PC-3 (cell line): ENCODE results near the gene SHTN1. TPM values are rescaled to one million over a fixed set of nuclear protein-coding genes. Genes with fewer than 3 reads are reported as not detected.

Experiments used
- ATAC-seq: fragments of 200-7000 bp; cut with Tn5 transposase; 2 replicates; pipeline ENCODE4 v1.9.1; 2020; ENCODE audit warnings: mild to moderate bottlenecking, moderate library complexity
- BruUV-seq: library from RNA; stranded (reverse); fragments of 400-500 nt; replicated peaks from 2 replicates; lab custom pipeline; 2021; lab: Mats Ljungman, UMichigan
- CTCF ChIA-PET: fragments of 300-600 bp; sonication (Branson Sonifier 250); formaldehyde crosslinking; loops from one replicate; lab custom pipeline; 2022; ENCODE audit warnings: antibody characterized with exemption; lab: Charles Lee
- POLR2A ChIA-PET: fragments of 300-600 bp; sonication (Branson Sonifier 250); formaldehyde crosslinking; loops from one replicate; lab custom pipeline; 2022; ENCODE audit warnings: antibody characterized with exemption; ENCODE audit not compliant: unreplicated experiment; lab: Charles Lee
- DNase-seq: peaks from one replicate; pipeline ENCODE4 v3.0.0-alpha.2; 2015
- H2AFZ ChIP-seq: fragments of 300-600 bp; sonication (generic); 2 replicates; pipeline ENCODE4 v1.6.0; 2016; ENCODE audit warnings: antibody characterized with exemption, low read length
- H3F3A ChIP-seq: fragments of 300-600 bp; sonication (generic); one replicate; pipeline ENCODE4 v1.6.0; 2017; ENCODE audit warnings: antibody characterized with exemption, low read length, control low read depth, mild to moderate bottlenecking; ENCODE audit not compliant: unreplicated experiment
- H3K27ac ChIP-seq: fragments of 300-600 bp; sonication (generic); 2 replicates; pipeline ENCODE4 v1.5.1; 2016; ENCODE audit warnings: mild to moderate bottlenecking, low read length
- H3K27me3 ChIP-seq: fragments of 300-600 bp; sonication (generic); 2 replicates; pipeline ENCODE4 v1.6.1; 2016; ENCODE audit warnings: low read length, mixed read lengths
- H3K36me3 ChIP-seq: fragments of 300-600 bp; sonication (generic); 2 replicates; pipeline ENCODE4 v1.6.1; 2016; ENCODE audit warnings: low read depth, mixed run types, low read length, mixed read lengths
- H3K4me1 ChIP-seq: fragments of 300-600 bp; sonication (generic); 2 replicates; pipeline ENCODE4 v1.5.1; 2016; ENCODE audit warnings: low read length; ENCODE audit not compliant: insufficient read depth
- H3K4me2 ChIP-seq: fragments of 300-600 bp; sonication (generic); 2 replicates; pipeline ENCODE4 v1.6.0; 2016; ENCODE audit warnings: low read length
- H3K4me3 ChIP-seq: fragments of 300-600 bp; sonication (generic); 2 replicates; pipeline ENCODE4 v1.5.1; 2016; ENCODE audit warnings: mild to moderate bottlenecking, low read length, mixed read lengths
- H3K79me2 ChIP-seq: fragments of 300-600 bp; sonication (generic); 2 replicates; pipeline ENCODE4 v1.6.1; 2017; ENCODE audit warnings: low read length, mixed read lengths
- H3K9ac ChIP-seq: fragments of 300-600 bp; sonication (generic); 2 replicates; pipeline ENCODE4 v1.6.0; 2016; ENCODE audit warnings: mild to moderate bottlenecking, low read length
- H3K9me2 ChIP-seq: fragments of 300-600 bp; sonication (generic); replicated peaks from 2 replicates; pipeline ENCODE4 v1.6.1; 2016; ENCODE audit warnings: mixed run types, low read length, mixed read lengths
- H3K9me3 ChIP-seq: fragments of 300-600 bp; sonication (generic); 2 replicates; pipeline ENCODE4 v1.6.1; 2016; ENCODE audit warnings: low read length, mixed read lengths
- H4K20me1 ChIP-seq: fragments of 300-600 bp; sonication (generic); 2 replicates; pipeline ENCODE4 v1.6.1; 2016; ENCODE audit warnings: low read length, mixed read lengths
- CTCF ChIP-seq: fragments of 300-600 bp; sonication (generic); conservative IDR thresholded peaks from 2 replicates; pipeline ENCODE4 v1.5.1; 2017; ENCODE audit warnings: antibody characterized with exemption, low read depth, mild to moderate bottlenecking, low read length
- EZH2 ChIP-seq: fragments of 300-600 bp; sonication (generic); IDR thresholded peaks from one replicate; pipeline ENCODE4 v1.6.1; 2017; ENCODE audit warnings: antibody characterized with exemption, mild to moderate bottlenecking, low read length; ENCODE audit not compliant: unreplicated experiment
- EZH2phosphoT487 ChIP-seq: fragments of 300-600 bp; sonication (generic); IDR thresholded peaks from 2 replicates; pipeline ENCODE4 v1.6.1; 2018; ENCODE audit warnings: mild to moderate bottlenecking, antibody characterized with exemption, low read length, borderline replicate concordance
- intact Hi-C: fragments of 100-400 bp; cut with micrococcal nuclease; formaldehyde crosslinking; loops from 2 replicates; pipeline ENCODE4 v1.9.0; 2023
- total RNA-seq: library from RNA; depleted of rRNA; stranded (reverse); fragments of >200 nt; gene quantifications from 2 replicates; pipeline ENCODE4 v1.2.3, GENCODE V29; 2014

The SHTN1 gene
- total RNA-seq, 1 experiment from 2014 or later: 13.0 TPM

- POLR2A ChIA-PET: no interaction called here
- Histone ChIP-seq H3F3A (no peaks in the 10 kb centered on the region), H3K79me2 (no peaks in the 10 kb centered on the region), H3K4me3 (no peak overlapping the region), H3K4me1 (no peaks in the 10 kb centered on the region), H3K36me3 (no peaks in the 10 kb centered on the region), H3K9me2 (no peaks in the 10 kb centered on the region), H3K9ac (no peak overlapping the region), H4K20me1 (no peaks in the 10 kb centered on the region), H2AFZ (no peak overlapping the region), H3K4me2 (no peak overlapping the region), H3K27me3 (no peaks in the 10 kb centered on the region), H3K9me3 (no peaks in the 10 kb centered on the region), H3K27ac (no peak overlapping the region)
- CTCF ChIA-PET: no interaction called here
- DNase-seq (no peak), ATAC-seq (no peak)
- intact Hi-C loops: no loop called here
- BruUV-seq: no TSS peak
- TF ChIP-seq EZH2 (no peak), EZH2phosphoT487 (no peak), CTCF (no peak)
Observed at GRCh38 chr10:116960066-116960776, 44.8 kb downstream of the SHTN1 start.

GRCh38 chr10:116952729-116953128 is 52.3 kb downstream of the SHTN1 start:
- no peak for TF ChIP-seq EZH2phosphoT487
- no peak for TF ChIP-seq CTCF
- no peak for TF ChIP-seq EZH2
- Histone ChIP-seq H3K9ac (no peak overlapping the region), H4K20me1 (no peaks in the 10 kb centered on the region), H3K9me2 (no peaks in the 10 kb centered on the region), H3K36me3 (peaks cover 9% of the 10 kb centered on the region; the same call in 1 of the 2 replicates), H3K27me3 (no peaks in the 10 kb centered on the region), H3K79me2 (no peaks in the 10 kb centered on the region), H3K27ac (no peak overlapping the region), H3F3A (no peaks in the 10 kb centered on the region), H3K4me2 (no peak overlapping the region), H3K4me1 (peaks cover 13% of the 10 kb centered on the region), H2AFZ (no peak overlapping the region), H3K4me3 (no peak overlapping the region), H3K9me3 (no peaks in the 10 kb centered on the region)
- ATAC-seq: no peak
- ChIA-PET POLR2A (no interaction called here), CTCF (no interaction called here)
- intact Hi-C loops: no loop called here
- DNase-seq: no peak
- BruUV-seq: no TSS peak

- H3K4me3 ChIP-seq: no peak overlapping the region
- no peak for DNase-seq
- H3K36me3 ChIP-seq: peaks cover 19% of the 10 kb centered on the region; the same call in 1 of the 2 replicates
- no peaks in the 10 kb centered on the region for H3K27me3 ChIP-seq
- H3K4me2 ChIP-seq: peak overlapping the region; percentile 88; the same call in 1 of the 2 replicates
- no TSS peak for BruUV-seq
- ATAC-seq: no peak
- POLR2A ChIA-PET: no interaction called here
- intact Hi-C loops: loop anchor here (1.0 to 5.0 kb wide), 3 partner anchors 56 to 124 kb away; partner anchors contain the start of gene SHTN1
- no peak overlapping the region for H2AFZ ChIP-seq
- no peaks in the 10 kb centered on the region for H4K20me1 ChIP-seq
- H3K9me2 ChIP-seq: no peaks in the 10 kb centered on the region
- H3K4me1 ChIP-seq: peaks cover 22% of the 10 kb centered on the region
- no peaks in the 10 kb centered on the region for H3F3A ChIP-seq
- peak overlapping the region; percentile 79; the same call in 1 of the 2 replicates for H3K27ac ChIP-seq
- CTCF ChIA-PET: no interaction called here
- no peak overlapping the region for H3K9ac ChIP-seq
- H3K79me2 ChIP-seq: no peaks in the 10 kb centered on the region
- TF ChIP-seq EZH2 (no peak), CTCF (no peak), EZH2phosphoT487 (no peak)
- no peaks in the 10 kb centered on the region for H3K9me3 ChIP-seq
Observed at GRCh38 chr10:116948530-116948870, 56.5 kb downstream of the SHTN1 start.
